HG03095 (cell line): ENCODE data around the gene ERGIC1.
A peak's percentile ranks its signal among the peaks of the same experiment; 100 is the strongest.
"Not testable (repeated sequence)": the region's sequence is repeated elsewhere in the genome, so short reads cannot be mapped to it uniquely, and the experiment has no call there.

Source experiments
- ATAC-seq: cut with Tn5 transposase; IDR thresholded peaks from one replicate; pipeline ENCODE4 v1.9.1; 2021; ENCODE audit warnings: moderate library complexity; ENCODE audit not compliant: unreplicated experiment

ERGIC1 gene

GRCh38 chr5:172800088-172800551, 33.9 kb upstream of the ERGIC1 start:
- no peak for ATAC-seq

- no peak for ATAC-seq
Measured at GRCh38 chr5:172801179-172801671, 32.8 kb upstream of the ERGIC1 start.

GRCh38 chr5:172802112-172802511, 31.9 kb upstream of the ERGIC1 start:
- ATAC-seq = no peak

GRCh38 chr5:172802567-172803176, 31.4 kb upstream of the ERGIC1 start:
- ATAC-seq = no peak

GRCh38 chr5:172805018-172805683, 28.9 kb upstream of the ERGIC1 start:
- ATAC-seq = no peak

GRCh38 chr5:172805736-172806255, 28.3 kb upstream of the ERGIC1 start:
- ATAC-seq = no peak

GRCh38 chr5:172806897-172807672, 27.0 kb upstream of the ERGIC1 start:
- ATAC-seq = peak; percentile 96

- ATAC-seq = no peak
Measured at GRCh38 chr5:172807766-172808311, 26.2 kb upstream of the ERGIC1 start.

- ATAC-seq = no peak
Measured at GRCh38 chr5:172809774-172810173, 24.3 kb upstream of the ERGIC1 start.

- ATAC-seq = not testable (repeated sequence)
Measured at GRCh38 chr5:172810996-172811395, 23.1 kb upstream of the ERGIC1 start.

- ATAC-seq = no peak
Measured at GRCh38 chr5:172815631-172816030, 18.4 kb upstream of the ERGIC1 start.

- ATAC-seq = no peak
Measured at GRCh38 chr5:172816925-172817562, 17.0 kb upstream of the ERGIC1 start.

- no peak for ATAC-seq
Measured at GRCh38 chr5:172817664-172818063, 16.4 kb upstream of the ERGIC1 start.

GRCh38 chr5:172818081-172818480, 16.0 kb upstream of the ERGIC1 start:
- ATAC-seq = no peak

GRCh38 chr5:172819569-172819968, 14.5 kb upstream of the ERGIC1 start:
- no peak for ATAC-seq

GRCh38 chr5:172820046-172820767, 13.8 kb upstream of the ERGIC1 start:
- ATAC-seq = no peak

GRCh38 chr5:172821340-172821985, 12.6 kb upstream of the ERGIC1 start:
- ATAC-seq = no peak

- ATAC-seq = no peak
Measured at GRCh38 chr5:172823840-172824362, 10.2 kb upstream of the ERGIC1 start.

GRCh38 chr5:172825610-172826204, 8.3 kb upstream of the ERGIC1 start:
- no peak for ATAC-seq
